ENCODE results near the gene ZMYND8. TPM values are rescaled to one million over a fixed set of nuclear protein-coding genes. Genes with fewer than 3 reads are reported as not detected.

ZMYND8 gene
- total RNA-seq, 1 experiment from 2014 or later: 53.1 TPM

DNA sequence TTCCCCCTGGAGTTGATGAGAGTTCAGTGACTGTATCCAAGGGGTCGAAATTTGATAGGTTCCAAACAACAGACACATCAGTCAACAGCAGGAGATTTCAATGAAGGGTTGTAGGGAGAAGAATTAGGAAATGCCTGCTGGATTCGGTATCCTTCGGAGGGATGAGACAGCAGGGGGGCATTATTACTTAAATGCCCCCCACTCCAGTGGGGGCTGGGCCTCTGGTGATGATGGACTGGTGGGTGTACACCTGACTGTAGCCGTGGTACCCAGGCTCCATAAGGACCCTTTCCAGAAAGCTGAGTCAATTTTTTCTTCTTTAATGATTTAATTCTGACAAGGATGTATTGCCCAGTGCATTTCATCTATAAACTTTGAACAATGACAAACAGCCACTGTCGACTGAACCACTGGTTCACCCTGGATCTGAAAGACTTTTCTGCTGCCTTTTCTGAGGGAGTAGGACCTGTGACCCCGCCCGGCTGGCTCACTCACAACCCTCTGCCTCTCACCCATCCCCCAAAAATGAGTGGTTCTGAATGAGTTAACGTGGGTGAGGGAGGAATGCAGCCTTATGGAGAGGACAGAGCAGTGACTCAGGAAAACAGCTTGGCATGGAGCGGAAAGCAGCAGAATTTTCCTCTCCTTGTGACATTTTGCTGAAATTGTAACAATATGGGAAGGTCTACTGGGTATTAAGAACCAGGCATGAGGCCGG lies 41.0 kb downstream of the ZMYND8 start:
- TF ChIP-seq, protein P1, sequence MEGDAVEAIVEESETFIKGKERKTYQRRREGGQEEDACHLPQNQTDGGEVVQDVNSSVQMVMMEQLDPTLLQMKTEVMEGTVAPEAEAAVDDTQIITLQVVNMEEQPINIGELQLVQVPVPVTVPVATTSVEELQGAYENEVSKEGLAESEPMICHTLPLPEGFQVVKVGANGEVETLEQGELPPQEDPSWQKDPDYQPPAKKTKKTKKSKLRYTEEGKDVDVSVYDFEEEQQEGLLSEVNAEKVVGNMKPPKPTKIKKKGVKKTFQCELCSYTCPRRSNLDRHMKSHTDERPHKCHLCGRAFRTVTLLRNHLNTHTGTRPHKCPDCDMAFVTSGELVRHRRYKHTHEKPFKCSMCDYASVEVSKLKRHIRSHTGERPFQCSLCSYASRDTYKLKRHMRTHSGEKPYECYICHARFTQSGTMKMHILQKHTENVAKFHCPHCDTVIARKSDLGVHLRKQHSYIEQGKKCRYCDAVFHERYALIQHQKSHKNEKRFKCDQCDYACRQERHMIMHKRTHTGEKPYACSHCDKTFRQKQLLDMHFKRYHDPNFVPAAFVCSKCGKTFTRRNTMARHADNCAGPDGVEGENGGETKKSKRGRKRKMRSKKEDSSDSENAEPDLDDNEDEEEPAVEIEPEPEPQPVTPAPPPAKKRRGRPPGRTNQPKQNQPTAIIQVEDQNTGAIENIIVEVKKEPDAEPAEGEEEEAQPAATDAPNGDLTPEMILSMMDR (IDR thresholded peaks at IDR 0.05; ENCODE audit: unreplicated experiment): no peak
- H3K4me1 Mint-ChIP-seq (ENCODE audit: low read depth, unreplicated experiment): peaks cover 59% of the 10 kb centered on the region
- H3K4me3 Mint-ChIP-seq (ENCODE audit: low read depth, unreplicated experiment): peak overlapping the region; percentile 14

DNA sequence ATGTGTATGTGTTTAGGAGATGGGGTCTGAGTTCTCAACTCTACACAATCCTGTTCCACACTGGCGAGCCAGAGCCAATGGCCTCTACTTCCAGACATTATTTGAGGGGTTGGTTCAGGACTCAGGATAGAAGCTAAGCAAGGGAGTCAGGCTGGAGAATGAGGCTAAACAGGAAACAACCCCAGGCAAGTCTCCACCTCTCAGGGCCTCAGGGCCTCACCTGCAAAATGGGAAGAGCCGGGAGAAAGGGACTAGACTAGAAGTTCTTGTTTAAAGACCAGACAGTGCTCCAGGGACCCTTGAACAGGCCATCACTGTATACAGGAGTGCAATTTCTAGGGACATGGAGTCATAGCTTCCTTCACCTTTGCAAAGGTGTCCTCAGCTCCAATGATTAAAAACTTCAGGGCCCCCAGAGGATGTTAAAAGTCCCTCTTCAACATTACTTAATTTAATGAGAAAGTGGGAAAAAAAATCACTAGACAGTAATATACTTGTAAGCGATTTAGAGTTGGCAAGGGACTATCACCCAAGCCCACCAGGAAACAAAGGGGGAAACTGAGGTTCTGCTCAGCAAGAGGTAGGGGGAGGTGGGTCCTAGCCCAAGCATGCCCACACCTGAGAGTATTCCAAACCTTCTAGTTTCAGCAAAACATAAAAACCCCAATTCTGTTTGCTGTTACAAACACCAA lies 41.7 kb downstream of the ZMYND8 start:
- CTCF ChIA-PET: interaction anchor here (0.5 to 3.5 kb wide), 3 partner anchors 26 to 69 kb away, joined by 3 to 19 read pairs (median 3); no protein-coding TSS in a partner anchor
- Mint-ChIP-seq H3K27ac (ENCODE audit: unreplicated experiment) (peak overlapping the region; percentile 97), H3K36me3 (ENCODE audit: insufficient read depth, unreplicated experiment) (peaks cover 67% of the 10 kb centered on the region), H3K4me3 (ENCODE audit: low read depth, unreplicated experiment) (peak overlapping the region; percentile 14), H3K27me3 (ENCODE audit: unreplicated experiment) (no peaks in the 10 kb centered on the region), H3K4me1 (ENCODE audit: low read depth, unreplicated experiment) (peaks cover 52% of the 10 kb centered on the region), H3K9me3 (ENCODE audit: low read depth, unreplicated experiment) (no peaks in the 10 kb centered on the region)
- TF ChIP-seq, protein P1 (IDR thresholded peaks at IDR 0.05; ENCODE audit: unreplicated experiment): no peak
- intact Hi-C loops (cut with micrococcal nuclease; ENCODE audit: unreplicated experiment): loop anchor here (10.0 kb wide), 1 partner anchor 1260 kb away; no protein-coding TSS in a partner anchor
- DNase-seq: no peak
- BruUV-seq (replicated peaks): no TSS peak

More for the DNA sequence above, 41.0 kb downstream of the ZMYND8 start:
- H3K27me3 Mint-ChIP-seq (ENCODE audit: unreplicated experiment): no peaks in the 10 kb centered on the region
- CTCF ChIA-PET: interaction anchor here (0.6 to 3.5 kb wide), 7 partner anchors 23 to 843 kb away, joined by 3 to 30 read pairs (median 4); no protein-coding TSS in a partner anchor
- DNase-seq: peak; percentile 31
- H3K27ac Mint-ChIP-seq (ENCODE audit: unreplicated experiment): peak overlapping the region; percentile 97
- intact Hi-C loops (cut with micrococcal nuclease; ENCODE audit: unreplicated experiment): loop anchor here (10.0 kb wide), 1 partner anchor 1259 kb away; no protein-coding TSS in a partner anchor
- peaks cover 67% of the 10 kb centered on the region for H3K36me3 Mint-ChIP-seq (ENCODE audit: insufficient read depth, unreplicated experiment)
- no peaks in the 10 kb centered on the region for H3K9me3 Mint-ChIP-seq (ENCODE audit: low read depth, unreplicated experiment)
- BruUV-seq (replicated peaks): no TSS peak

DNA sequence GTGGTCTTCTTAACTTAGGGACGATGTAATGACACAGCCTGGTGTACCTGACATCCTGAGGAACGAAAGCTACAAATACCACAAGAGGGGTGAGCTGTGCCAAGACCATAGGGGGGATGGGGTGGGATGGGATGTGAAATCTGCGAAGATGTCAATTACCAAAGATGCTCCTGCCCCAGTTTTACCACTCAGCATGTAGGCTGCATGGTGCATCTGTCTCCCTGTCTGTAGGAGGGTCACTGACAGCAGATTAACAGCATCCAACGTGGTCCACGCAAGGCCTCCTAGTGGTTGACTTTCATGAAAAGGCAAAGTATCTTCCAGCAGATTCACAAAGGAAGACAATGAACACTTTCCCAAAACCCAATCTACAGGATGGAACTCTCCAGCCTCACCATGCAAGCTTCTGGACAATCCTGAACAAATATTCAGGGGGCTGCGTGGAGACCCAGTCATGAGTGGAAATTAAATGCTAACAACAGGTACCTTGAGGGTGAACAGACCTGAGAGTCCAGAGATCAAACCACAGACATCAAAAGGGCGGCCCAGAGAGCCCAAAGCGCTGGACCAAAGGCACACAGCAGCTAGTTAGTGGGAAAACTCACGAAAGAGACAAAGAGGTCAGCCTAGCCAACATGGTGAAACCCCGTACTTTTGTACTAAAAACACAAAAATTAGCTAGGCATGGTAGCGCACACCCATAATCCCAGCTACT lies 44.4 kb downstream of the ZMYND8 start:
- H3K4me1 Mint-ChIP-seq (ENCODE audit: low read depth, unreplicated experiment): peaks cover 25% of the 10 kb centered on the region
- BruUV-seq (replicated peaks): no TSS peak
- no peaks in the 10 kb centered on the region for H3K27me3 Mint-ChIP-seq (ENCODE audit: unreplicated experiment)
- H3K4me3 Mint-ChIP-seq (ENCODE audit: low read depth, unreplicated experiment): no peak overlapping the region
- H3K36me3 Mint-ChIP-seq (ENCODE audit: insufficient read depth, unreplicated experiment): peaks cover 58% of the 10 kb centered on the region
- no peak overlapping the region for H3K27ac Mint-ChIP-seq (ENCODE audit: unreplicated experiment)
- TF ChIP-seq, protein P1 (IDR thresholded peaks at IDR 0.05; ENCODE audit: unreplicated experiment): no peak
- intact Hi-C loops (cut with micrococcal nuclease; ENCODE audit: unreplicated experiment): loop anchor here (10.0 kb wide), 1 partner anchor 1263 kb away; no protein-coding TSS in a partner anchor
- DNase-seq: no peak
- CTCF ChIA-PET: no interaction called here
- no peaks in the 10 kb centered on the region for H3K9me3 Mint-ChIP-seq (ENCODE audit: low read depth, unreplicated experiment)

DNA sequence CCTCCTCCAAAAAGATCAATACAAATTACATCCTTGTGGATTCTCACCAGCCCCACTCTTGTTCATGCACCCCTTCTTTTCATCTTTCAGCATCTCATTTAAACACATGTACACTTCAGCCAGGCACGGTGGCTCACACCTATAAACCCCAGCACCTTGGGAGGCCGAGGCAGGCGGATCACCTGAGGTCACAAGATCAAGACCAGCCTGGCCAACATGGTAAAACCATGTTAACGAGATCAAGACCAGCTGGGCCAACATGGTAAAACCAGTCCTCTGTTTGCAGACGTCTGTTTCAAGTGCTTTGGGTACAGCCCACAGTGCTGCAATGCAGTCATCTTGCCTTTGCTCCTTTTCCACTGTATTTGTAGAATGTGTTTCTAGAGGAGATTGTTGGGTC lies 45.3 kb downstream of the ZMYND8 start:
- Mint-ChIP-seq H3K36me3 (ENCODE audit: insufficient read depth, unreplicated experiment) (peaks cover 48% of the 10 kb centered on the region), H3K4me1 (ENCODE audit: low read depth, unreplicated experiment) (peaks cover 26% of the 10 kb centered on the region), H3K27ac (ENCODE audit: unreplicated experiment) (no peak overlapping the region), H3K4me3 (ENCODE audit: low read depth, unreplicated experiment) (no peak overlapping the region), H3K9me3 (ENCODE audit: low read depth, unreplicated experiment) (no peaks in the 10 kb centered on the region), H3K27me3 (ENCODE audit: unreplicated experiment) (no peaks in the 10 kb centered on the region)
- intact Hi-C loops (cut with micrococcal nuclease; ENCODE audit: unreplicated experiment): loop anchor here (10.0 kb wide), 1 partner anchor 1264 kb away; no protein-coding TSS in a partner anchor
- no TSS peak for BruUV-seq (replicated peaks)
- CTCF ChIA-PET: no interaction called here
- TF ChIP-seq, protein P1 (IDR thresholded peaks at IDR 0.05; ENCODE audit: unreplicated experiment): no peak
- no peak for DNase-seq
